HG03095 (cell line): ENCODE measurements around the gene SH3GL3.

Source experiments
- ATAC-seq: cut with Tn5 transposase; IDR thresholded peaks from one replicate; pipeline ENCODE4 v1.9.1; 2021; ENCODE audit warnings: moderate library complexity; ENCODE audit not compliant: unreplicated experiment

The SH3GL3 gene

GRCh38 chr15:83458381-83458780 is 11.2 kb downstream of the SH3GL3 start:
- ATAC-seq: no peak

- no peak for ATAC-seq
Observed at GRCh38 chr15:83462026-83462425, 14.9 kb downstream of the SH3GL3 start.

- no peak for ATAC-seq
Observed at GRCh38 chr15:83462953-83463433, 15.9 kb downstream of the SH3GL3 start.

GRCh38 chr15:83470887-83471286 is 23.7 kb downstream of the SH3GL3 start:
- no peak for ATAC-seq

- ATAC-seq: no peak
Observed at GRCh38 chr15:83471307-83471866, 24.2 kb downstream of the SH3GL3 start.

- ATAC-seq: no peak
Observed at GRCh38 chr15:83472151-83472550, 25.0 kb downstream of the SH3GL3 start.

GRCh38 chr15:83472797-83473196 is 25.7 kb downstream of the SH3GL3 start:
- ATAC-seq: no peak

- no peak for ATAC-seq
Observed at GRCh38 chr15:83474578-83474977, 27.4 kb downstream of the SH3GL3 start.

- no peak for ATAC-seq
Observed at GRCh38 chr15:83475551-83475950, 28.4 kb downstream of the SH3GL3 start.

- ATAC-seq: no peak
Observed at GRCh38 chr15:83476066-83476465, 28.9 kb downstream of the SH3GL3 start.

GRCh38 chr15:83476708-83477107 is 29.6 kb downstream of the SH3GL3 start:
- ATAC-seq: no peak

- no peak for ATAC-seq
Observed at GRCh38 chr15:83477172-83477807, 30.1 kb downstream of the SH3GL3 start.

GRCh38 chr15:83477808-83478537 is 30.8 kb downstream of the SH3GL3 start:
- ATAC-seq: no peak

GRCh38 chr15:83483612-83484011 is 36.5 kb downstream of the SH3GL3 start:
- no peak for ATAC-seq

- no peak for ATAC-seq
Observed at GRCh38 chr15:83484636-83485035, 37.5 kb downstream of the SH3GL3 start.

GRCh38 chr15:83486363-83486762 is 39.2 kb downstream of the SH3GL3 start:
- no peak for ATAC-seq

- ATAC-seq: no peak
Observed at GRCh38 chr15:83487519-83487918, 40.4 kb downstream of the SH3GL3 start.

GRCh38 chr15:83489690-83490089 is 42.5 kb downstream of the SH3GL3 start:
- no peak for ATAC-seq

- no peak for ATAC-seq
Observed at GRCh38 chr15:83491486-83491885, 44.3 kb downstream of the SH3GL3 start.

GRCh38 chr15:83496766-83497165 is 49.6 kb downstream of the SH3GL3 start:
- no peak for ATAC-seq

- ATAC-seq: no peak
Observed at GRCh38 chr15:83498374-83498773, 51.2 kb downstream of the SH3GL3 start.

- ATAC-seq: no peak
Observed at GRCh38 chr15:83498801-83499200, 51.7 kb downstream of the SH3GL3 start.
